NCI-H1417 (cell line): Measurements from ENCODE around the gene GAK.

Source experiments
- DNase-seq, 3 experiments: peaks; one replicate each; lab custom pipeline; 2025; lab: John Stamatoyannopoulos, UW

The GAK gene

GRCh38 chr4:907103-907400 is 25.1 kb downstream of the GAK start:
- no peak for DNase-seq

DNA sequence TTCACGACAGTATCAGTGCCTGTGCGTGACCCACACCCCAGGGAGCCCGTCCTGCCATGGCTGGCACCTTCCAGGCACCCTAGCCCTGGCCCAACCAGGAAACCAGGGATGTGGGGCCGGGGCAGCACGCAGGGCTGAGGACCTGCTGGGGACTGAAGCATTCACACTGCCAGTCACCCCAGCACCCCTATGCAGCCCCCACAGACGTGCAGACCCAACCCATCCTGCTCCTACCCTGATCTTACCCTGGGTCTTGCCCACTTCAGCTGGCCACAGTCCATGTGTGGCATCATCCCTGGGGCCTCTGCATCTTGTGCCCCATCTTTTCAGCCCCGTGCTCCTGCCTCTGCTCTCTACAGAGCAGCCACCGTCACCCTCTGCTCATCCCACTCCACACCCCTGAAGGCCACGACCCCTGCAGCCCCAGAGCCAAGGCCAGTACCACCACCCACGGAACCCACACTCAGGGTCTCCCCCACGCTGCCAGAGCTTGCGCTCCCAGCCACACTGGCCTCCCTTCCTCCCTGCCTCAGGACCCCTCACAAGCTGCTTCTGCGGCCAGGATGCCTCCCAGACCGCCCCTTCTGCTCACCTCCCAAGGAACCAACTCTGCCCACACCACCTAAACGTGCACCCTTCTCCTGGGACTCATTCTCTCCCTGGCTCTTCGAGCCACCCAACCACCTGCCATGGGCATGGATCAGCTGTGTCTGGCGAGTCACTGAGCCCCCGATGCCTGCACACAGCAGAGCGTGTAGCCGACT is 25.6 kb downstream of the GAK start:
- no peak for DNase-seq

GRCh38 chr4:905485-906338 is 26.4 kb downstream of the GAK start:
- DNase-seq: no peak

DNA sequence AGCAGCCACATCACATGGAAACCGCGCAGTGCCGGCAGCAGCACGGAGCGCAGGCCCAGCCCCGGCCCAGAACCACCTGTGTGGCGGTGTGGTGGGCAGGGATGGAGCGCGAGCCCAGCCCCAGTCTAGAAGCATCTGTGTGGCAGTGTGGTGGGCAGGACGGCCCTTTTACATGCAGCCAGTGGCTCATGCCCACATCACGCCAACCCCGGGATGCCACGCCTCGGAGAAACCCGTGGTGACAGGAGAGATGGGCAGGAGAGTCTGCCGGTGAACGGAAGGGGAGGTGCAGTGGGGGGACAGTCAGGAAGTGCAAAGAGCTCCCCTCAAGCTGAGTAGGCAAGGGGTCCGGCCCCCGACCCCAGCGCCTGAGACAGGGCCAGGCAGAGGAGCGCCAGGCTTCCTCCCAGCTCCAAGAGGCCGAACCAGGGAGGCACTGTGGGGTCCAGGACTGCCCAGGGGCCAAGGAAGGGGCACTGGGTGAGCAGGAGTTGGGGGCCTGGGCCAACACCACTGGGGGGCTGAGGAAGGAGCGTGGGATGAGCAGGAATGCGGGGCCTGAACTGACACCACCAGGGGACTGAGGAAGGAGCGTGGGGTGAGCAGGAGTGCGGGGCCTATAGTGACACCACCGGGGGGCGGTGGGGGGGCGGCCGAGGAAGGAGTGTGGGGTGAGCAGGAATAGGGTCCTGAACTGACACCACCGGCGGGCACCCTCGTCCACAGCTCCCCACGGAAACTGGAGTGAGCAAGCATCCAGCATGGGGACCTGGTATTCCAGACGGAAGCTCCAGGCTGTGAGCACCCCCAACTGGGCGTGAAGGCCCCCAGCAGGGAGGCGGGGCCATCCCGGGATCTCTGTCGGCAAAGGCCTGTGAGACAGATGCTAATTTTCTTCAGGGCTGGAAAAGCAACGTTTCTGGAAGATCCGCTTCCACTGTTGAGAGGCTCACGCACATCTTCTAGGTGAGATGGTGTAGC is 28.8 kb downstream of the GAK start:
- DNase-seq: no peak

DNA sequence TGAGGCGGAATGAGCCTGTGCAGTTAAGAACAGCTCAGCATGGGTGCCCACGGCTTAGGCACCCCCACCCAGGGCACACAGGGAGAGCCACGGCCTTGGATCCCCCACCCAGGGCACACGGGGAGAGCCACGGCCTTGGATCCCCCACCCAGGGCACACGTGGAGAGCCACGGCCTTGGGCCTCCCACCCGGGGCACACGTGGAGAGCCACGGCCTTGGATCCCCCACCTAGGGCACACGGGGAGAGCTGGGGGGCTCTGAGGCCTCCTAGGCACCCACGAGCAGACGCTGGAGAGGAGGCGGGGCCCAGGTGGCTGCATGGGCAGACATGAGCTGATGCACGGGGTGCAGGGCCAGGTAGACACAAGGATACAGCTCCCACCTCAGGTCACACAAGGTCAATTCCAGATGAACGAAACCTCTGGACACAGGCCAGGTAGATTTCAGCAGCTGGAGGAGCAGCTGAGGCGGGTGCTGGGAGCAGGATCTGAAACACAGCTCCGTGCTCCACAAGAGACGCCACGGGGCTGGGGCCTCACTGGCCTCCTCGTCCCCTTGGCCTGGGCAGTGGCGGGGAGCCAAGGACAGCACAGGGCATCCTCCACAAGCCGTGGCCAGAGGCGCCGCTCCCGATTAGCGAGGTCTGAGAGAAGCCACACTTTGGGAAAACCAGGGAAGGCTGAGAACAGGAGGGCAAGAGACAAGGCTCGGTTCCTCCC is 30.8 kb downstream of the GAK start:
- DNase-seq: peak in 1 of 3 experiments; percentile 1

DNA sequence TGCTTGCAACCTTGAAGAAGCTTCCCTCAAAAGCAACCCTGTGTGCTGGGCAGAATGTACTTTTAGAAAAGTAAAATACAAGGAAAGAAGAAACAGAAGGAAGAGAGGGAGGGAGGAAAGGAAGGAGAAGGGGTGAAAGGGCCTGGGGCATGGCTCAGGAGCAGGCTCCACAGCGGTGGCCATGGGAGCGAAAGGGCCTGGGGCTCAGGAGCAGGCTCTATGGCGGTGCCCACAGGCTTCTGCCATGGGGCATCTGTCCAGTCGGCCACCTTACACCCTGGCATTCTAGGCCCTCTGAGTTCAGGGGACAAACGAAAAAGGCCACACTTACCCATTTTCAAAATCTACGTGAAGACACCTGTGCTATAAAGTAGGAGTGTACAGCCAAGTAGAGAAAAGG is 31.4 kb downstream of the GAK start:
- DNase-seq: no peak

DNA sequence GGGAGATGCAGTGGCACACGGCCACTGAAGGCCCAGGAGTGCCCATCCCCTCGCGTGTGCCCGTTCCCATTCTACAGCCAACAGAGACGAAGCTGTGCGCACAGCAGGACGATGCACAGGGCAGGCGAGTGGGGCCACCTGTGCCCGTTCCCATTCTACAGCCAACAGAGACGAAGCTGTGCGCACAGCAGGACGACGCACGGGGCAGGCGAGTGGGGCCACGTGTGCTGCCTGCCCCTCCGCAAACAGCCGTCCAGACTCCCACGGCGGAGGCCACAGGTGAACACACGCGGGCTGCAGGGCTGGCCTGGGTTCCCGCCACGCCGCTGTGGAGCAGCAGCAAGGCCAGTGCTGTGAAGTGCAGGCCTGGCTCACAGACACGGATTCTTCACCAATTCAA is 32.0 kb downstream of the GAK start:
- DNase-seq: no peak

DNA sequence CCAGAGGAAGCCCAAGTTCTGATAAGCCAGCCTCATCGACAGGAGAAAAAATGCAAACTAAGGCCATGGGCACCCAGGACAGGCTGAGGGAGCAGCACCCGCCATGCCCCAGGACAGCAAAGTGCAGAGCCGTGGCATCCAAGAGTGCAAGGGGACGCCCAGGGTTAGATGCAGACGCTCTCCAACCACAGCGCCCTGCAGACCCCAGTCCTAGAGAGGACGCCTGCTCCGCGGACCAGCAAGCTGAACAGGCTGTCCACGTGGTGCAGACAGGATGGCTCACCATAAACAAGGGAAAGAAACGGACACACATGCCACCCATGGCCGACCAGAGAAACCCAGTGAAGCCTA is 32.6 kb downstream of the GAK start:
- DNase-seq: no peak

DNA sequence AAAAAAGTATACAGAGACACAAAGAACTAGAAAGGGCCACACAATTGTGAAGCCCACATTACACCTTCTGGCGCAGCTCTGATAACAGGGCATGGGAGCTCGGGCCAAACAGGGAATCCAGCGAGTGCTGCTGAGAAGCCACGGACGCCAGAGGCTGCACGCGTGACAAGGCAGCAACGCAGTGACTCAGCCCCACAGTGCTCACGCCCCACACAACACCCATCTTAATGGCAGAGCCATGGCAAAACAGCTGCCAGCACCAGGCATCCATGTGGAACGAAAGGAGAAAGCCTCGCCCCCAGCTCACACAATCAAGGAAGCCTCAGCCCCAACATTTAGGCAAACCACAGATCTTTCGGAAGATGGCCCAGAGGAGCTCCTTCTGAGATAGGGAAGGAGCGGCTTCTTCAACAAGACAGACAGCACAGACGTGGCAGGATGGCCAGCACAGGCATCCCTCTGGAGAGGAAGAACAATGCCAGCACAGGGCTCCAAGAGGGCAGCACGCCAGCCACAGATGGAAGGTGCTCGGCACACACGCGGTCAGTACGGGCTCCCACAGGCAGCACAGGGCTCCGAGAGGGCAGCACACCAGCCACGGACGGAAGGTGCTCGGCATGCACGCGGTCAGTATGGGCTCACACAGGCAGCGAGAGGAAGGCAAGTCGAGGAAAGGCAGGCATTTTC is 33.1 kb downstream of the GAK start:
- no peak for DNase-seq

GRCh38 chr4:898123-898522 is 34.0 kb downstream of the GAK start:
- no peak for DNase-seq

- DNase-seq: no peak
These were observed 35.5 kb downstream of the GAK start for GRCh38 chr4:896630-897029.

GRCh38 chr4:896216-896615 is 35.9 kb downstream of the GAK start:
- DNase-seq: no peak

DNA sequence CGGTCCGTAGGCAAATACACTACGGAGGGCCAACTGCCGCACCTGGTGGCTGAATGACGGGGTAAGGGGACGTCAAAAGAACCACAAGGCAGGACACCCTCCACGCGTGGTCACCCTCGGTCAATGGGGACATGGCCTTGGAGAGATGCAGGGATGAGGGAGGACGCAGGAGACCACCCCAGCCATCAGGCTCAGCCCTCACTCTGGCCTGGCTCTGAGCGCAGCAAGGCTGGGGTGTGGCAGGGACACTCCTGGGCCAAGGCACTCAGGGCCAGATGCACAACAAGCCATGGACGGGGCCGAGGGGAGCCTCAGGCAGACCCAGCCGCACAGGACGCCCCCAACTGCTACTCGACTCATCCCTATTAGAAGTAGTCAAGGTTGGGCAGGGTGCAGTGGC is 36.5 kb downstream of the GAK start:
- DNase-seq: no peak

DNA sequence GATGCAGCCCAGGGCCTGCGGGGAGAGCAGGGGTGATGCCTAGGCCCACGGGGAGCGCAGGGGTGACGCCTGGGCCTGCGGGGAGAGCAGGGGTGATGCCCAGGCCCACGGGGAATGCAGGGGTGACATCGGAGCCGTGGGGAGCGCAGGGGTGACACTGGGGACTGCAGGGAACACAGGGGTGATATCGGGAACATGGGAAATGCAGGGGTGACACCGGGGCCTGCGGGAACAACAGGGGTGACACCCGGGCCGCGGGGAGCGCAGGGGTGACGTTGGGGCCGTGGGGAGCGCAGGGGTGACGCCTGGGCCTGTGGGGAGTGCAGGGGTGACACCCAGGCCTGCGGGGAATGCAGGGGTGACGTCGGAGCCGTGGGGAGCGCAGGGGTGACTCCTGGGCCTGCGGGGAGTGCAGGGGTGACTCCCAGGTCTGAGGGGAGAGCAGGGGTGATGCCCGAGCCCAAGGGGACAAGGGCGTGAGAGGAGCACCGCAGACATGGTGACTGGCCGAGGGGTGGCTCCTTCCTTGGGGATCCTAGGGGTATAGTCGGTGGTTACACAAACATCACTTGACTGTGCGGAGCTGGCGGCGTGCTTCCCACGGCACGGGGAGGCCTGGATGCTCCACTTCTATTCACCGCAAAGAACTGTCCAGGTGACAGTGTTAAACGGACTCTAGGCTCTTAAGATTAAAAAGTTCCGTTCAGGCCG is 38.0 kb downstream of the GAK start:
- no peak for DNase-seq

DNA sequence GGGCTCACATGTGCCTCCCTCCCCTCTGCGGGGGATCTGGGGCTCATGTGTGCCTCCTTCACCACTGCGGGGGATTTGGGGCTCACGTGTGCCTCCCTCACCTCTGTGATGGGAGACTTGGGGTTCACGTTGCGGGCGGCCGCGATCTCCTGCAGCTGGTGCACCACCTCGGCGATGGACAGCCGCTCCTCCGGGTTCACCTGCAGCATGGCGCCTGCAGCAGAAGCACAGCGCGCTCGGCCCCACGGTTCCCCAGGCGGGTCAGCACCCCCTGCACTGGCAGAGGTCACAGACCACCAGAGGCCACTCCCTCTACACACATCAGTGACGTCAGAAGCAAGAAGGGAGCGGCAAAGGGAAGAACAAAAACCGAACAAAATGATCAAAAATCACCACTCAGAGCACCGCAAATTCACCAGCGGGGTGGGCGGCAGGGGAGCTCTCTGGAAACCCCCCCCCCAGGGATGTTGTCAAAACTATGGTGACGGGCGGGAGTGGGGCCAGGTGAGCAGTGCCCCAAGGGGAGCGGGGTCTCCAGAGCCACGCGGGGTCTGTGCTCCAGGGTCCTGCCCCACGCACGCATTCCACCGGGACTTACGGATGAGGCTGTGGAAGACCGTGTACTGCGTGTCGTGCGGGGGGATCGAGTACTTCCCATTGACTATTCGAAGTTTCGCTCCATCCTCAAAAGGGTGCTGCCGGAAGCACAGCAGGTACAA is 38.7 kb downstream of the GAK start:
- no peak for DNase-seq

DNA sequence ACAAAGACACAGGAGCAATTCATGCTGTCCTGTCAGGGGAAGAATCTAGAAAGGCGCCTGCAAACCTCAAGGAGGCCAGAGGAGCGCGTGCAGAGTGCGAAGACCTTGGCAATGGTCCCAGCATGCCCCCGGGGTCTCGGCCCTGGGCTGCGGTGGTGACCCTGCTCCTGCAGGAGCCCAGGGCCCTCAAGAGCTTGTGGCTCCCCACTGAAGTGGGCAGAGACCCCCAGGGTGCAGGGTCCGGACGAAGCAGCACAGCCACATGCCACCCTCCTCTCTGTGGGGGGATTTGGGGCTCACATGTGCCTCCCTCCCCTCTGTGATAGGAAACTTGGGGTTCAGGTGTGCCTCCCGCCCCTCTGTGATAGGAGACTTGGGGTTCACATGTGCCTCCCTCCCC is 39.3 kb downstream of the GAK start:
- DNase-seq: no peak

DNA sequence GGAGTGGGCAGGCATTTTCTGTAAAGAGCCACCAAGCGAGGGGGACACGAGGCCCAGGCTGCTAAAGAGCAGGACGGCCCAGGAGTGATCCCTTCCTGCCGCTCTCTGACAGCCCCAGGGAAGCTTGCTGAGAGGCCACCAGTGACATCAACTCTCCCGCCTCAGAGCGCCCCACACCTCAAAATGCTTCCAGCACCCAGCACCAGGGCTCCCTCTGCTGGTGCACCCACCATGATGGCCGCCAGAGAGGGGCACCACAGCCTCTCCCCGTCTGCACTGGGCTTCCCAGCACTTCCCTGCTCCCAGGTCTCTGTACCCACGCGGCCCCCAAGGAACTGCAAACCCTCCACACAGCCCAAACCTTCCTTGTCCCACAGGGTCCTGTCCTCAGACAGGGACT is 40.4 kb downstream of the GAK start:
- DNase-seq: peak in 1 of 3 experiments; percentile 2

GRCh38 chr4:890036-890695 is 42.0 kb downstream of the GAK start:
- no peak for DNase-seq

- no peak for DNase-seq
These were observed 42.6 kb downstream of the GAK start for GRCh38 chr4:889516-889915.
